Astrocyte (in vitro differentiated cells and primary cell): ENCODE data around the gene PTPRN2. TPM values are rescaled to one million over a fixed set of nuclear protein-coding genes. Genes with fewer than 3 reads are reported as not detected.

Experiments
- DNase-seq: peaks from one replicate; pipeline ENCODE4 v3.0.0-alpha.2; 2010; ENCODE audit warnings: low read depth
- FAIRE-seq: peaks from 2 replicates; lab custom pipeline; 2011; peaks lifted over from hg19 to GRCh38; lab: Jason Lieb, UNC
- H2AFZ ChIP-seq: 2 replicates; pipeline ENCODE4 v1.6.0; 2012; ENCODE audit warnings: low read depth, low read length, inconsistent platforms
- H3K27ac ChIP-seq: 2 replicates; pipeline ENCODE4 v1.5.1; 2011; ENCODE audit warnings: low read depth, low read length, inconsistent platforms
- H3K27me3 ChIP-seq: 2 replicates; pipeline ENCODE4 v1.6.0; 2011; ENCODE audit warnings: low read length, inconsistent platforms; ENCODE audit not compliant: insufficient read depth
- H3K36me3 ChIP-seq: 2 replicates; pipeline ENCODE4 v1.5.1; 2011; ENCODE audit warnings: low read length, inconsistent platforms; ENCODE audit not compliant: insufficient read depth
- H3K4me1 ChIP-seq: 2 replicates; pipeline ENCODE4 v1.5.1; 2011; ENCODE audit warnings: low read length, inconsistent platforms; ENCODE audit not compliant: insufficient read depth
- H3K4me2 ChIP-seq: 2 replicates; pipeline ENCODE4 v1.6.0; 2012; ENCODE audit warnings: low read length, inconsistent platforms
- H3K4me3 ChIP-seq: 2 replicates; pipeline ENCODE4 v1.5.1; 2011; ENCODE audit warnings: low read depth, mild to moderate bottlenecking, low read length, inconsistent platforms; ENCODE audit not compliant: insufficient read depth
- H3K79me2 ChIP-seq: 2 replicates; pipeline ENCODE4 v1.6.0; 2012; ENCODE audit warnings: mild to moderate bottlenecking, low read length, inconsistent platforms; ENCODE audit not compliant: insufficient read depth
- H3K9ac ChIP-seq: 2 replicates; pipeline ENCODE4 v1.6.0; 2012; ENCODE audit warnings: mild to moderate bottlenecking, low read length, inconsistent platforms
- H3K9me3 ChIP-seq: 2 replicates; pipeline ENCODE4 v1.5.1; 2012; ENCODE audit warnings: low read depth, mild to moderate bottlenecking, low read length, inconsistent platforms; ENCODE audit not compliant: insufficient read depth
- H4K20me1 ChIP-seq: 2 replicates; pipeline ENCODE4 v1.6.0; 2012; ENCODE audit warnings: low read length, inconsistent platforms; ENCODE audit not compliant: insufficient read depth
- H3K27ac Mint-ChIP-seq: one replicate; pipeline ENCODE4 v1.8.0; 2021; ENCODE audit warnings: mild to moderate bottlenecking, mixed read lengths; ENCODE audit not compliant: unreplicated experiment
- H3K27me3 Mint-ChIP-seq: one replicate; pipeline ENCODE4 v1.8.0; 2021; ENCODE audit warnings: low read depth, mixed read lengths; ENCODE audit not compliant: unreplicated experiment
- H3K36me3 Mint-ChIP-seq: one replicate; pipeline ENCODE4 v1.8.0; 2021; ENCODE audit warnings: low read depth, mixed read lengths; ENCODE audit not compliant: unreplicated experiment
- H3K4me1 Mint-ChIP-seq: one replicate; pipeline ENCODE4 v1.8.0; 2021; ENCODE audit warnings: low read depth, mixed read lengths; ENCODE audit not compliant: unreplicated experiment
- H3K4me3 Mint-ChIP-seq: one replicate; pipeline ENCODE4 v1.8.0; 2021; ENCODE audit warnings: mild to moderate bottlenecking, moderate library complexity, mixed read lengths; ENCODE audit not compliant: unreplicated experiment
- H3K9me3 Mint-ChIP-seq: one replicate; pipeline ENCODE4 v1.8.0; 2021; ENCODE audit warnings: mild to moderate bottlenecking, mixed read lengths; ENCODE audit not compliant: unreplicated experiment
- CTCF ChIP-seq: IDR thresholded peaks from 2 replicates; pipeline ENCODE4 v1.5.1; 2011; ENCODE audit warnings: low read depth, mild to moderate bottlenecking, inconsistent platforms, low read length, moderate library complexity; ENCODE audit not compliant: insufficient read depth
- EZH2 ChIP-seq: IDR thresholded peaks from 2 replicates; pipeline ENCODE4 v1.6.1; 2012; ENCODE audit warnings: mild to moderate bottlenecking, low read length, inconsistent platforms; ENCODE audit not compliant: insufficient read depth
- total RNA-seq: library from RNA; stranded (reverse); gene quantifications from 2 replicates; pipeline ENCODE4 v1.2.1, GENCODE V29; 2021

PTPRN2 gene
- total RNA-seq, 1 donor from 2014 or later = 0.09 TPM

GRCh38 chr7:157773361-157773760 lies 814.3 kb downstream of the PTPRN2 start:
- Histone ChIP-seq H3K4me1 (peaks cover 2% of the 10 kb centered on the region), H3K27ac (no peak overlapping the region), H4K20me1 (no peaks in the 10 kb centered on the region), H3K27me3 (no peaks in the 10 kb centered on the region), H3K4me3 (no peak overlapping the region), H2AFZ (no peak overlapping the region), H3K4me2 (no peak overlapping the region), H3K9ac (no peak overlapping the region), H3K79me2 (no peaks in the 10 kb centered on the region), H3K9me3 (peaks cover 11% of the 10 kb centered on the region), H3K36me3 (no peaks in the 10 kb centered on the region)
- FAIRE-seq (no peak), DNase-seq (no peak)
- no peak for TF ChIP-seq EZH2
- no peak for TF ChIP-seq CTCF
- Mint-ChIP-seq H3K27me3 (no peaks in the 10 kb centered on the region), H3K4me1 (no peaks in the 10 kb centered on the region), H3K27ac (no peak overlapping the region), H3K4me3 (no peak overlapping the region), H3K36me3 (no peaks in the 10 kb centered on the region), H3K9me3 (peaks cover 27% of the 10 kb centered on the region)

- no peak overlapping the region for H3K9ac ChIP-seq
- H3K4me1 ChIP-seq = peaks cover 2% of the 10 kb centered on the region
- no peak overlapping the region for H2AFZ ChIP-seq
- no peaks in the 10 kb centered on the region for H3K36me3 Mint-ChIP-seq
- H3K9me3 ChIP-seq = peaks cover 11% of the 10 kb centered on the region
- no peaks in the 10 kb centered on the region for H3K4me1 Mint-ChIP-seq
- no peak for FAIRE-seq
- H3K27me3 Mint-ChIP-seq = no peaks in the 10 kb centered on the region
- no peaks in the 10 kb centered on the region for H4K20me1 ChIP-seq
- H3K9me3 Mint-ChIP-seq = peaks cover 27% of the 10 kb centered on the region
- no peaks in the 10 kb centered on the region for H3K79me2 ChIP-seq
- no peak overlapping the region for H3K27ac ChIP-seq
- H3K27ac Mint-ChIP-seq = no peak overlapping the region
- H3K4me2 ChIP-seq = no peak overlapping the region
- no peaks in the 10 kb centered on the region for H3K27me3 ChIP-seq
- H3K36me3 ChIP-seq = no peaks in the 10 kb centered on the region
- DNase-seq = no peak
- H3K4me3 Mint-ChIP-seq = no peak overlapping the region
- no peak for TF ChIP-seq EZH2
- TF ChIP-seq CTCF = no peak
- no peak overlapping the region for H3K4me3 ChIP-seq
These were observed 815.0 kb downstream of the PTPRN2 start for GRCh38 chr7:157772486-157773130.

GRCh38 chr7:157771689-157772088 lies 815.9 kb downstream of the PTPRN2 start:
- Mint-ChIP-seq H3K9me3 (peaks cover 25% of the 10 kb centered on the region), H3K27ac (no peak overlapping the region), H3K36me3 (no peaks in the 10 kb centered on the region), H3K27me3 (no peaks in the 10 kb centered on the region), H3K4me1 (no peaks in the 10 kb centered on the region), H3K4me3 (no peak overlapping the region)
- Histone ChIP-seq H3K4me2 (no peak overlapping the region), H3K9ac (no peak overlapping the region), H3K27me3 (no peaks in the 10 kb centered on the region), H3K27ac (no peak overlapping the region), H3K4me3 (no peak overlapping the region), H3K36me3 (no peaks in the 10 kb centered on the region), H3K4me1 (peaks cover 2% of the 10 kb centered on the region), H3K9me3 (peaks cover 11% of the 10 kb centered on the region), H2AFZ (no peak overlapping the region), H4K20me1 (no peaks in the 10 kb centered on the region), H3K79me2 (no peaks in the 10 kb centered on the region)
- FAIRE-seq (no peak), DNase-seq (no peak)
- TF ChIP-seq CTCF (no peak), EZH2 (no peak)
